HG02588 (cell line): ENCODE results near the gene RNF14.
A peak's percentile ranks its signal among the peaks of the same experiment; 100 is the strongest.

Experiments used
- ATAC-seq: cut with Tn5 transposase; IDR thresholded peaks from one replicate; pipeline ENCODE4 v1.9.1; 2021; ENCODE audit warnings: mild to moderate bottlenecking, moderate library complexity; ENCODE audit not compliant: unreplicated experiment

The RNF14 gene

DNA sequence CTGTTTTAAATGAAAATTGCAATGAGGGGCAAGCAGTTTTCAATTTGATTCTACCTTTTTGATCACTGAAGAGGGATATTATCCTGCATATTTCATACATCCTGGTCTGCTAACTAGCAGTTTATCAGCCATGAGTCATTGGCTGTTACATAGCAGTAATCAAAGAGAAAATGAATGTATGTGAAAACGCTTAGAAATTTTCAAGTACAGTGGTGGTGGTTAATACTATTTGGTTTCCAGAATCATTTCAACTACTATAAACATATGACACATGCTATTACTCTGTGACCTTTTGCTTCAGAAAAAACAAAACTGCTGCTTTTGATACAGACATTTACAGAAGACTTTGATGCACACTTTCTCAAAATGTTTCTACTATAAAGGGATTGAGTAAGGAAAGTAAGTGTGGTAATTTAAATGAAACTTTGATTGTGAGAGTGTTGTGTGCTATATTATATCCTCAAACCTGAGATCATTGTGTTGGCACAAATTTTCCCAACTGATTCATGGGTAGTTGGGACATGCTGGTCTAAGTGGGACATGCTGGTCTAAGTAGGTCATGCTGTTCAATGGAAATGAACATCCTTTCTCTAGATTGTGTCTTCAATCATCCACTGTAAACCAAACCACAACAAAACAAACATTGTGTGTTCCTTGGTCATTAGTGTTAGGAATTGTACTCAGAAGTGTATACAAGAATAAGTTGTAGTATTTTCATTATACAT, 5.1 kb downstream of the RNF14 start:
- ATAC-seq, result no peak

DNA sequence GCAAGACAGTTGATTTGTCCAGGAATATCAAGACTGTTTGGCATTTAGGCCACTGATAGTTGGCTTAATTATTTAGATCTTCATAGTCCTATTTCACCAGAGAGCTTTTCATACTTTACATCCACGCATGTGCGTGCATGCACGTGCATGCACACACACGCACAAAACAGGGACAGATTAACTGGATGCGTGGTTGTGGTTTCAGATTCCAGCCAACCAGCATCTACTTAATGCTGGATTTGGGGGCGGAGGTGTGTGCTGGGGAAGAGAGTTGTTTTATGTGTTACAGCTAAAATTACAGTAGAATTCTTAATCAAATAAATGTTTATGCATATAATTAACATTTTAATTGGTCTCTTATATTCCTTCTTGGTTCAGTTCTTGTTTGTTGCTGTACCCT, 7.3 kb downstream of the RNF14 start:
- ATAC-seq, result no peak

DNA sequence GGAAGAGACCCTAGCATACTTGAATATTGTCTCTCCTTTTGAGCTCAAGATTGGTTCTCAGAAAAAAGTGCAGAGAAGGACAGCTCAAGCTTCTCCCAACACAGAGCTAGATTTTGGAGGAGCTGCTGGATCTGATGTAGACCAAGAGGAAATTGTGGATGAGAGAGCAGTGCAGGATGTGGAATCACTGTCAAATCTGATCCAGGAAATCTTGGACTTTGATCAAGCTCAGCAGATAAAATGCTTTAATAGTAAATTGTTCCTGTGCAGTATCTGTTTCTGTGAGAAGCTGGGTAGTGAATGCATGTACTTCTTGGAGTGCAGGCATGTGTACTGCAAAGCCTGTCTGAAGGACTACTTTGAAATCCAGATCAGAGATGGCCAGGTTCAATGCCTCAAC, 9.5 kb downstream of the RNF14 start:
- ATAC-seq, result no peak

DNA sequence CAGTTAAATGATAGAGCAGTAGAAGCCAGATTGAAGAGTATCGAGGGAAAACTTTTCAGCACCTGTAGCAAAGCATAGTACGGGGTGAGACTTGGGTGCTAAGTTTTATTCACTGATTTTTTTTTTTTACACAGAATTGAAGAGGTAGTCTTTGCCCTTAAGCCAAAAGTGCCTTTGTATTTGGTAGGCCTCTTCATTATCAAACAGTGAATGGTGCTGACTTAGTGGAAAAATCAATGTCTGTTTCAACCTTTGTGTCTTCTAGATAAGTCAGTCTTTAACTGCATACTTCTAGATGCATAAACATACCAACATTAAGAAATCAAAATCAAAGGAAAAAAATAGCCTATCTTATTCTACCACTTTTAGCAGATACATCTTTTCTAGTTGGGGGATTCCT, 13.7 kb downstream of the RNF14 start:
- ATAC-seq, result no peak

DNA sequence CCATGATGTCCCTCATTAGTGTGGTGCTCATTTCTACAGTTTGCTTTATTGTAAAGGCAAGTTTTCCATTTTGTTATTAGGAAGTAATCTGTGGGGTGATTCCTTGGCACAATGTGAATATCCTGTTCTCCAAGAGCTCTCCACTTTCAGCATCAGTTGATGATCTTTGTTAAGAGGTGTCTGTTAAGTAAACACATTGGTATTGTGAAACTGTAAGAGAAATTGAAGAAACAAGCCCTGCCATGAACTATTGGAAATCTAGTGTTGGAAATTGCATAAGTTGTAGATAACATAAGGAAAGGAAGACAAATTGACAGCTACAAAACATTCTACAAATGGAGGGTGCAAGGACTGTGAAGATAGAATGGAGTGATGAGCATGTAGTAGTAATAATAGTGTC, 17.2 kb downstream of the RNF14 start:
- ATAC-seq, result no peak

DNA sequence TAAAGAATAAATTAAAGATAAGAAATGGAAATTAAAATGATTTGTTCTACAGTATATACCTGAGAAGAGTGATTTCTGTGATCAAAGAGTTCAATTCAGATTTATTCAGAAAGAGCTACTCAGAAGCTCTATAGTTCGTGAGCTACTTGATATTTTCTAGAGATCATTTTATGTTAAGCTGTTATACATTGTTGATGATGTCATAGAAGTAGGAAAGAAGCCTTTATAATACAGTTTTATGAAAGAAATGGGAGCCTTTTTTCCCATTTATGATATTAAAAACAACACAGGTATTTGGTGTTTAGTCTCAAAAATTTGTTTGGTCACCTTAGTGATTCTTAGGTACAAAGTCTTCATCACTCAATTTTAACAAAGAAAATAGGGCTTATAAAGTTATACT, 20.8 kb downstream of the RNF14 start:
- no peak for ATAC-seq

DNA sequence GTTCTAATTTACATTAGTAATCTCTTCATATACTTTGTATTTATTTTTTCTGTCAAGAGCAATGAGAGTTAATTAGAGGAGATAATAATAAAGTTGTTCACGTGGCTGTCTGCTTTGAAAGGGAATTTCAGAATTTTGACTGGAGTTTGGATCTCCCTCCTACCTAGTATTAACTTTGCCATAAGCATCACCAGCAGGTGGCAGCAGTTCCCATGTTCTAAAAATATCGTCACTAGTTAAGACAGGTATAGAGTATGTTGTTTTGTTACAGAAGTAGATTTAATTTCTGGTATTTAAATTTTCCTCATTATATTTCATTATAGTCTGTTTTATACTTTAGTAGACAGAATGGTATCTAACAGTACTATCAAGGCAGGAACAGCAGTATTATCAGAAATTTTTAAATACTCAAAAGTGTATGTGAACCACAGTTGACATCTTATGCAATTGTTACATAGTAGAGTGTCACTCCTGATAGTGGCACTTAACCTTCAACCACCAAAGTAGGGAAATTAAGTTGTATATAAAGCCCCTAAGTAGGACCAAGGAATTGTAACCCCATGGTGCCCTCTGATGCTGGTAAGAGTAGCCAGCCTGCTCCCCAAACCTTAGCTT, 23.6 kb downstream of the RNF14 start:
- ATAC-seq, result peak; percentile 60

DNA sequence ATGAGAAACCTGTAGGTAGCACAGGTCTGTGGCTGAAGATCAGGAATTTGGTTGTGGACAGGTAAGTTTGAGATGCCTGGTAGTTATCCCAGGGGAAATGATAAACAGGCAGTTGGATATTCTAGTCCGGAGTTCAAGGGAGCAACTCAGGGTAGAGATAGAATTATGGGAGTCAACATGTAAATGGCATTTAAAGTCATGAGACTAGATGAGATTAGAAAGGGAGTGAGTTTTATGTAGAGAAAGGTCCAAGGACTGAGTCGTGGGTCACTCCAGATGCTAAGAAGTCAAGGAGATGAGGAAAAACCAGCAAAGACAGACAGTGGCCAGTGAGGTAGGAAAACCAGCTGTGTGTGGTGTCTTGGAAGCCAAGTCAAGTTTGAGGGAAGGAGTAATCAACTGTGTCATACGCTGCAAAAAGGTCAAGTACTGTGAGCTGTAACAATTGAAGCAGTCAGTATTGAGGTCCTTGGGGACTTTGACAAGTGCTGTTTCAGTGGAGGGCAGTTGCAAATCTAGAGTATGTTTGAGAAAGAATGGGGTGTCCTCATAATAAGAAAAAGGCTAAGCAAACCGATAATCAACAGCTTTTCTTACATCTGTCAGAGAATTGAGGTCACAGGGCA, 25.7 kb downstream of the RNF14 start:
- no peak for ATAC-seq

DNA sequence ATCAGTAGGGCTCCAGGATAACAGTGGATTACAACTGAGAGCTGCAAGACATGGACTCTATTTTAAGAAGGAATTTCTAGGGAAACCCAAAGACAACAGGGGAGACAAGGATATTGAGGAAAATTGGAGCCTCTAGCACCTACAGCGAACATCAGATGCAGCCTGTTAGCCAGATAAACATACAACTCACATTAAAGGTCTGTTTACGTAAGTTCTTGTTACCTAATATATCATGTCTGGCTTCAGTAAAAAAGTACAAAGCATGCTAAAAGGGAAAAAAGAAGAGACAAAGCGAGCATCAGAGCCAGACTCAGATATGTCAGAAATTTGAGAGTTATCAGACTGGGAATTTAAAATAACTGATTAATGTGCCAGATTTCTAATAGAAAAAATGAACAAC, 26.8 kb downstream of the RNF14 start:
- ATAC-seq, result no peak

DNA sequence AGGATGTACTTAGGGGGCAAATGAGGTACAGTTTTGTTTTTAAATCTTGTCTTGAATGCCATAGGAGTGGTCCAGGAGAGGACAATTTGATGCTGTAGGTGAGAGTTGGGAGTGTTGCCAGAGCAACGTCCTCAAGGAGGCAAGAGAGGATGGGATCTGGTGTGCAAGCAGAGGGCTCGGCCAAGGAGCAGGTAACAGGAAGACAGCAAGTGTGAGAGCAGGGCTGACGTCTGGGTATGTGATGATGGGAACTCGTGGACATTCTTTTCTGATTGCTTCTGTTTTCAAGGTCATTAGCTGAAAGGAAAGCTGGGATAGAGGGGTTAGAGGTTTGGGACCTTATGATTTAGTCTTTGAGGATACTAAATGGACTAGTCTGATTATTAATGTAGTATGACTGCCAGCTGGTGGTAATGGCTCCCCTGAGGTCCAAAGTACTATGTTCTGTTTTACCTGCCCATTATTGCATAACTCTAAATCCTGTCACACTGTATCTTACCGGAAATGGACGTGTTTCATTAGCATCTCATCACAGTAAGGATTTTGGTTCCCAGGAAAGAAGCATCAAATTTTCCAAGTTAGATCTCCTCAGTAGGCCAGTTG, 28.6 kb downstream of the RNF14 start:
- no peak for ATAC-seq

DNA sequence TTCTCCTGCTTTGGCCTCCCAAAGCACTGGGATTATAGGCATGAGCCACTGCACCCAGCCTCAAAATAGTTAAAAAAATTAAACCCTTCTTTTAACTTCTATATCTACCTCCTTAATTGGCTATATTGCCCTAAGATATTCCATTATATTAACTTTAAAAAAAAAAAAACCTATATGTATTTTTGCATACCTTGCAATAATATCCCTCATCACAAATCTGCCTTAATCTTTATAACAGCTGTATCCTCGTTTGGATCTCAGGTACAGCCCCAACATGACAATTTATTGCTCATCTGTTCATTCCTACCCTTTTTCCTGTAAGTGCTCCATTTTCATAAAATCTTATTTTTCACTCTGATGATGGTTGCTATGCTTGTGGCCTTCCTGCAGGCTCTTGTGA, 31.3 kb downstream of the RNF14 start:
- no peak for ATAC-seq

DNA sequence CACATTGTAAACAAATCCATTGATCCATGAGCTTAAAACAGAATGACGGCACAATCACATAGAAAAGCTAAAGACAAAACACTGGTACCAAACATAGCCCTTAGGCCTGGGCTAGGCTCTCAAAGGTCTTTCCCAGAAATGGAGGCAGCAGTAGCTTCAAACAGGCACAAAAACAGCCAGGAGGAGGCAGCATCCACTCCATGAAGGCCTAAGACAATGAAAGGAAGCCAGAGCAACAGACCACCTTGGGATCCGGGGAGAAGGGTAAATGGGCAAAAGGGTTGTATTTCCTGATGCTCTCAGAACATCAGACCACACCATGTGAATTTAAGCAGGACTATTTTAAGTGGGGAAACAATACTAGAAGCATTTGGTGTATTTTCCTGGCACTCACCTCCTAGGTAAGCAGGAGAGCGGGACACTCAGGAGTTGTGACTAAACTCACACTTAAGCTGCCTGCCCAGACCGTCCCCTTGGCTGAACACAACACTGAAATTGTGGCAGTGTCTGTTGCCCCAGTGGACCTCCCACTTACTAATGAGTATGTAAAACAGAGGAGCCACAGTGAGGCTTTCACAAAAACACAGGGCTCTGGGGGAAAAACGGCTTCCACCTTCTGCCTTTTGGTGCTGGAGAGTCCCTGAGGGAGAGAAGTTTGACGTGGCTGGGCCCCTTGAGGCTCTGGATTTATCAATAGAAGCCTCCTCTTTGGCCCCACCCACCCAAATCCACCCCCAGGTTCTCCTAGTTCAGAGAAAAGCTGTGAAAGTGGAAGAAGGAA, 32.0 kb downstream of the RNF14 start:
- ATAC-seq, result no peak

DNA sequence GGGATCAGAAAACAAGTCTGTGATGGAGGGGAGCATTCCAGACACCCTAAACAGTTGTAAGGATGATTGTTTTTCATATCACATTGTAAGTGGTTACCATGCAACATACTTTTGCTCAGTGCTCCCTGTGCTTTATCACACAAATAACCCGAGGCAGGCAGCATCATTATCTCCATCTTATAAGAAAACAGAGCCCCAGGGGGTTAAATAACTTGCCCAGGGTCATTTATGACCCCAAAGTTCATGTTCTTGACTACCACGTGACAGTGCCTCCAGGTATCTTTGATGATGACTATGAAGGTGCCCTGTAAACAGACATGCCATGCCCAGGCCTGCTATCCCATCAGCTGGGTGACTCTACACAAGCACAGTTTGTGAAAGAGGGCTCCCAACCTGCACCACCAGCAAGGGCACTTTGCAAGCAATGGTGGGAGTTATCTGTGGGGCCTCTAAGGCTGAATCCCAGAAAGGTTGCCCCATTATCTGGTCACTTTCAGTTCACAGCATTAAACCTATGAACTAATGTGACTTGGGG, 34.4 kb downstream of the RNF14 start:
- no peak for ATAC-seq

DNA sequence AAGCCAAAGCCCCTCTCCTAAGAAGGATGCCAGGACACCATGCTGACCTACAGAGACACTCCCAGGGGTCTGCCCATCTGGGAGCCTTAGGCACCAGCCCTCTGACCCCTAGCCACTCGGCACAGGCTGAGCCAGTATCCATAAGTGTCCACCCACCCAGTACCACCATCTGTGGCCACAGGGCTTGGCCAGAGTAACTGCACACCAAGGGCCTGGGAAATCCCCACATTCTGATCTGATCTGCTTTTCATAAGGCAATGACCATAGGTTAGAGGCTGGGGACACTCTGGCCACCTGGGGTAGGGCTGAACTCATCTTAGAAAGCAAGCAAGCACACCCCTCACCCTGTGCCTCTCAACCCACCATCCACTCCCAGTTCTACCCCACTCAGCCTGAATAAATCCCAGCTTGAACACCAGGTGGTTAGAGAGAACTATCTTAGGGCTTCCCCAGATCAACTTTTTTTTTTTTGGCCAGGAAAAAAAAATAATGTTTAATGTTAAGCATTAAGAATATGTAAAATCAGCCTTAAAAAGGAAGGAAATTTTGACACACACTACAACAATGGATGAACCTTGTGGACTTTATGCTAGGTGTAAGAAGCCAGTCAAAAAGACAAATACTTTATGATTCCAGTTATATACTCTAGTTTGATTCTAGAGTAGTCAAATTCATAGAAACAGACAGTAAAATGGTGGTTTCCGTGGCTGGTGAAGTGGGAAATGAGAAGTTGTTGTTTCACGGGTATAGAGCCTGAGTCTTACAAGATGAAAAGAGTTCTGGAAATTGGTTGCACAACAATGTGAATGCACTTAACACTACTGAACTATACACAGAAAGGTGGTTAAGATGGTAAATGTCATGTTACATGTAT, 37.7 kb downstream of the RNF14 start:
- ATAC-seq, result no peak

DNA sequence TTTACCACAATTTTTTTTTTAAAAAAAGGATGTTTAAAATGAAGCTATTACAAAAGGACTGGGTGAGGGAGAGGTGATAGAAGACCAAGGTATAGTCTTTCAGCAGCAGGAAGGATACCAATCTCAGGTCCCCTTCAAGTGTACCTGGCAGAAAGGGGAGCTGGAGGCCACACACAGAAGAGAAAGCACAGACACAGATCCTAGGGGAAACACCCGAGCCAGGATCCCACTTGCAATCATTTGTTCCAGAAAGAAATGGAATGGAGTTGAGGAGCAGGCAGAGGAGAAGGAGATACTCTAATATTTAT, 38.3 kb downstream of the RNF14 start:
- ATAC-seq, result no peak

DNA sequence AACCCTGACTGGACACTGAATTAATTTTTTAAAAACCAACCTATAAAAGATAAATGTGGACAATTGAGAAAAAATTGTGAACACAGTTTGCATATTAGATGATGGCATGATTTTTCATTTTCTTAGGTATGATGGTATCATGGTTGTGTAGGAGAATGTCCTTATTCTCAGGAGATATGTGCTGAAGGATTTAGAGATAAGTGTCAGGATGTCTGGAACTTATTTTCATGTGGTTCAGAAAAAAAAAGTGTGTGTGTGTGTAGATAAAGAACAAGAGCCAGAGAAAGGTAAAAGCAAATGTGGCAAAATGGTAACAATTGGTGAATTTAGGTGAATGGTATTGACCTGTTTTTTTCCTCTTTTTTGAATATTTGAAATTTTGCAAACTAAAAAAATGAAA, 39.9 kb downstream of the RNF14 start:
- ATAC-seq, result no peak

DNA sequence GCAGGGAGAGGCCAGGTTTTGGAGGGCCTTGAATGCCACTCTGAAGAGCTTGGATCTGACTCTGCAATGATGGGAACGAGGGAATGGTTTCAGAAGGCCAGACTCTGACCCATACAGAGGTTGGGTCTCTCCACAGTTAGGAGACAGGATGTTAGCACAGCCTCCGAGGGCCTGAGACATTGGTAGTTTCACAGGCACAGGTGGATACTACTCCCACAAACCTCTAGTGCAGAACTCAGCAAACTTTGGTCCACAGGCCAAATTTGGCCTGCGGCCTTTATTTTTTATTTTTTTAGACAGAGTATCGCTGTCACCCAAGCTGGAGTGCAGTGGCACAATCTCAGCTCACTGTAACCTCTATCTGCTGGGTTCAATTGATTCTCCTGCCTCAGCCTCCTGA, 41.0 kb downstream of the RNF14 start:
- ATAC-seq, result no peak

DNA sequence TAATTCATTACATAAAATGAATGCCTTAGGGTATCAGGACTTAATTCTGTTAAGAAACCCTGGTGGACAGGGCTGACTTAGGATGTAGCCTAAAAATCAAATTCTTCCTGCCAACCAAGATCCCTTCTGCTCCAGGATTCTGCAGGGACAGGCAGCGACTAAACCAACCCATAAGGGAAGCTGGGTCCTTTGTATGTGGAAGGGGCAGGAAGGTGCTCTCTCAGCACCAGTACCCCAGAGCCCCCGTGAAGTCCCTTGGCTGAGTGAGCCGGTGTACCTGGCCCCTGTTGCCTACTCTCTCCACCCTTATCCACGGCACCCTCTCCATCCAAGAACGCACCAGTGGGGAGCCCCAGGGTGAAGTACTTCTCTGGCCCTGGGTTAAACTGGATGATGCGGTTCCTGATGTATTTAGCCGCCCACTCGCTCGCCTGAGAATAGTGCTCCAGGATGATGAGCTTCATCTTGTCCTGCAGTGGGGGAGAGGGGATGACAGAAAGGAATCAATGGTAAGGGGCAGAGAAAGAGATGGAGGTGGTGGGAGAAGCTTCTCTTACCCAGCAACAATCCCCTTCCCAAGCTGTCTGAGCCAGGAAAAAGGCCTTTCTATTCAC, 42.8 kb downstream of the RNF14 start:
- ATAC-seq, result no peak

DNA sequence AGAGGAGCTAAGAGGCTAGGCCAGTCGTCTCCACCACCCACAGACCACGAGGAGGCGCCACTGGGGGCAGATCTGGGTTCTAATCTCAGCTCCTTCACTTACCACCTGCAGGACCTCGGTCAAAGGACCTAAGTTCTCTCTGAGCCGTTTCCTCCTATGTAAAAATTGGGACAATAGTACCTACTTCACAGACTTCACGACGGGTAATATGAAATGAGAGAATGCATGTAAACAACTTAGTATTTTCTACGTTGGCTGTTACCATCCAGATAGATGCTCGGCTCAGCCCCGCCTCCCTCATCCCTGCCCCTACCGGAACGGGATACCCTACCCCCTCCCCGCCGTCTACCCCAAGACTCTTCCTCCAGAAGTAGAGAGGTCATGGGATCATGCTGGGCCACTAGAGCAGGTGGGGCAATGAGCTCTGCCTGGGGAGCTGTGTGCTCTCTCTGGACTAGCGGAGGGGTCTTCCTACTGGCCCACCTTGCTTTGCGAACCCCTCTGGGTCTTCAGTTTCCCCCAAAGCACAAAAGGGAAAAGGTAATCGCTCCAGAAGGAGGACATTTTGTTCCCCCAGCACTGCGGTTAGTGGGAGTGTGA, 43.4 kb downstream of the RNF14 start:
- ATAC-seq, result no peak
